NCI-H524 treated with DMSO at 0.1 percent for 48 hours (cell line): Measurements from ENCODE around the gene TNFRSF21.
"Not testable (repeated sequence)": the region's sequence is repeated elsewhere in the genome, so short reads cannot be mapped to it uniquely, and the experiment has no call there.

Source experiments
- DNase-seq: peaks from one replicate; lab custom pipeline; 2025; lab: John Stamatoyannopoulos, UW

Gene TNFRSF21

DNA sequence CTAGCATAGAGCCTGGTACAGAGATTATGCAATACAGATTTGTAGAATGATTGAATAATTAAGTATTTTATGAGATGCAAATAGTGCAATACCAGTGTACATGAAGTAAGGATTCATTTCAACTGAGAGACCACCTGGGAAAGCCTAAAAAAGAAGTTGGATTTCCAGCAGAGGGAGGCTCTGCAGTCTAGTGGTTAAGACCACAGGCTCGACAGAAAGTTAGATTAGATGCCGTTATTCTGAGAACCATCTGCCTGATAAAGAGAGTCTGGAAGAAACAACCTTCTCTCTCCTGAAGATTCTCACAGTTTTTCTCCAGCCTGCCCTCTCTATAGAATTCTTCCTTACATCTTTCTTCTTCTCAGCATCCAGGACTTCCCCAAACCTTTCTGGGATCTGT lies 13.6 kb upstream of the TNFRSF21 start:
- no peak for DNase-seq

DNA sequence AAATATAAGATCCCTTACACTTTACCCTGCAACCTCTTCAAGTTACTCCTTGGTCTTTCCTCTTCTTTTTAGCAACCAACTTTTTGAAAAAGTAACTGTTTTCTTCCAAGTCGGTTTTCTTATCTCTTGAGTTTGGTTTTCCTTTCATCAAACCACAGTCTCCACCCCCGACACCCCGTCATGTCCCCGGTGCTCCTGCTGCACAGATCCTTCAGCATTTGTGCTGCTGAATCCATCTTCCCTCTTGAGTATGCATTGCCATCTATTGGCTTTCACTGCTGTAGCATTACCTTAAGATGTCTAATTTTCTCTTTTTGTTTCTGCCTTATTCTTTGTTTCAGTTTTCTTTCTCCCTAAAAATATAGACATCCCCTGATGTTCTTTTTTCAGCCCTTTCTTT lies 11.9 kb upstream of the TNFRSF21 start:
- DNase-seq, result no peak

DNA sequence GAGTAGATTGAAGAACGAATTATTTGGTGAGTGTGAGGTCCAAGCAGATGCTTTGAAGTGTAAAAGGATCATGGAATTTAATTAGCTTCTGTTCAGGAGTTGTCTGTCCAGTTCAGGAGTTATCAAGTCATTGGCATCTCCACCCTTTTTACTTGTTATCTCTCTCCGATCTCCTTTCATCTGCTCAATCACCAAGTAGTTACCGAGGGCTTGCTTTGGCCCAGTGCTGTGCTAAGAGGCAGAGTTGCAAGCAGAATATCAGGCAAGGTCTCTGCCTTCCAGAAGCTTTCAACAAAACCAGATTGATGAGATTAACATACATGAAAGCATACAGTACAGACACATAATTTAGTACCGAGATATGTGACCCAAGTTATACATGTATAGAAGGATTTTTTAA lies 10.2 kb upstream of the TNFRSF21 start:
- no peak for DNase-seq

DNA sequence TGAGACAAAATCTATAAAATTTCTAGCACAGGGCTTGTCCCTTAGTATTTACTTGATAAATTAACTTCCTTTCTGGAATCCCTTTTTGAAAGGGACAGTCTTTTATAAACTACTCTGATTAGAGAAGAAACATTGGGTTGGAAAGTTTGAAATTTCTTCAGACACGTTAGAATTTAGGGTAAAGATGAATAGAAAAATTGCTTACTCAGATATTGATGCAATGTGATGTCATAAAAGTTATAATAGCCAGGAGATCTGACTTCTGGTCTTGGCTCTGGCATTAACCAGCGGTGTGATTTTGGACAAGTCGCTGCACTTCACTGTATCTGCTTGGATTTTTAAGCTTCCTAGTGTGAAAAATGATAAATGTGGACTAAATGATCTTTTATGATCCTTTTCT lies 9.7 kb upstream of the TNFRSF21 start:
- no peak for DNase-seq

DNA sequence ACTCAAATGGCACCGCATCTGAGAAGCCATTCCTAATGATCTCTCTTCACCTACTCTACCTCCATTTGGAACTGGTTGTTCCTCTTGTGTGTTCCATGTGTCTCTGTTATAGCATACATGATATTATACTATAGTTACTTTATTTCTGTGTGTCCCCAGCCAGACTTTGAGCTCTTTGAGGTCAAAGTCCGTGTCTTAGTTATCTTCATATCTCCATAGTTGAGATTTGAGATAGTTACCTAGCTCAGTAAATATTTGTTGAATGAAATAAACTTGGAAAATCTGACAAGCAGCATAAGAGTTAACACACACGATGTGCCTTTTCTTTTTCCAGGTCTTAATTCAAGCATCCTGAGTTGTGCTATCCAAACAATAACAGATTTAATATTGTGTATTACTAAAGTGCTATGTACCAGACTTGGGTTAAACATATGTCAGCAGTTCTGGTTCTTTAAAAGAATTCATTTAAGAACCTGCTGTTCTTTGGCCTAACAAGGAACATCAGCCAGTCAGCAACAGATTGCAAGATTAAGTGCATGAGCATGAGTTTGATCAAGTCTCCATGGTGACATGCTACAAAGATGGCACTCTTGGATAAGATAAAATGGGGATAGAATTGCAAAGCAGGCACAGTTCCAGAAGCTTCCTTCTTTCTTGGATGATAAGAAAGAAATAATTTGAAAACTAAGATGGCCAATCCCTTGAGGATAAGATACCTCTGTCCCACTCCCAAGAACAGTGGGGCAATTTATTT lies 8.7 kb upstream of the TNFRSF21 start:
- no peak for DNase-seq

DNA sequence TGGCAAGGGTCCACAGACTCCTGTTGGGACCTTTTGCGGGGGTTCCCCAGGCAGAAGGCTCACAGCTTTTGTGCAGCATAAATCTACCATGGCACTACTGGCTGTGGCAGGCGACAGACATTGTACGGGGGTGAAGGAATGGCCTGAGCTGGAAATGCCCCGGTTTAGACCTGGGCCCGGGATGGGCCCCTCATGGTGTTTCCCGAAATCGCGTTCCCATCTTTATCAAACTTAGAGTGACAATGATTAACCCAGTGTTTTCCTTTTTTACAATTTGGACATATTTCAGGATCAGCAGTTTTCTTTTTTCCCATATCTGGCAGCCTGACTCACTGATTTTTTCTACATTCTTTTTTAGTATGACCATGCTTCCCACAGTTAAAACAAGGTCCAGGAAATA lies 5.5 kb upstream of the TNFRSF21 start:
- not testable (repeated sequence) for DNase-seq

DNA sequence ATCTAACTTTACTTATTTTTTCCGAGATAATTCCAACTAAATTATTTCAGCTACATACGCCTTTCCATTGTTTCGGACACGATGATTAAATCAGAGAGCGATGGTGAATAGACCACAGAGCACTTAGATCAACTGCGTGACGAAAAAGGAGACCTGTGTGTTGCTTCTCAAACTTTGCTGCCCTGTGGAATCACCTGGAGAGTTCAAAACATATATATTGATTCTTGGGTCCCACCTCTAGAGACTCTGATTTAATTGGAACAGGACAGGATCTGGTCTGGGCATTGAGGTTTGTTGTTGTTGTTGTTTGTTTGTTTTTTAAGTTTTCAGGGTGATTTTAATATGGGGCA lies 401 bp upstream of the TNFRSF21 start:
- no peak for DNase-seq

DNA sequence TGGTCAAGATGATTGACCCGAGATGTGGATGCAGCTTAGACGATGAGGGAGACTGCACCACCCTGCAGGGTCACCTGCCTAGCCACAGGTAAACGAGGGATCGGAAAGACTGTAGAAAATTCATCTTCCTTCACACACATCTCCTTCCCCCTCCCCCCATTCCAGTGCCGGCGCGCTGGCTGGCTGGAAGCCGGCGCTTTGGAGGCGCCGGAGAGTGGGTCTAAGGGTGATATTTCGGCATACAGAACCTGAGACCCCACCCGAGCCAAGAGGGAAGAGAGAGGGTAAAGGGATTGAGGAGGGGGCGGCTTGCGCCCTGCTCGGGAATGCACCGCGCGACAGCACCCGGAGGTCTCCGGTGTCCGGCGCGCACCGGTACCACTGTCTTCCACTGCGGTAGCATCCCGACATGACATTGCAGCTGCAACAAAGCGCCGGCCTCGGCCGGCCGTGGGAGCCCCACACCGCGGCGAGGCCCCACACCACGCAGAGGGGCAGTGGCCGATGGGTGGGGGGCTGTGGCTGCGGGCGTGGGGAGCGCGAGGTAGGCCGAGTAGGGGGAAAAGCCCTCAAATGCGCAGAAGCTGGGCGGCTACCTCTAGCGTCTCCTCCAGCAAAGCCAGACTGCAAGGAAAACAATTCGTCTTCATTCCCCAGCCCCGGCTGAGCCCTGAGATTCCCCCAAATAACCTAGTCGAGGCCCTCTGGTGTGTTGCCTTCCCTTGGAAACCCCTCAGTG lies 984 bp downstream of the TNFRSF21 start:
- no peak for DNase-seq

DNA sequence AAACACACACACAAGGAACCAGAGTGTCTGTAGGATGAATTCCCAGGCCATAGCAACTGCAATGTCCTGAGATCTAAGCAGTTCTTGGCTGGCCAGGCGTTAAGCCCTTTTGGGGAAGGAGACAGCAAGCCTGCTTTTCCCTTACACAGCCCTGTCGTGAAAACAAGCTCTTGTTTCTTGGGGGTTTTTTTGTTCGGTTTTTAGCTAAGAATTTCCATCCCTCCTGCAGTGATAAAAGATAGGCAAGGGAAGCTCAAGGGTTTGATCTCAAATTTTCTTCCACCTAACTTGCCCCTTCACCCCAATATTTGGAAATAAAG lies 1.5 kb downstream of the TNFRSF21 start:
- DNase-seq, result no peak

DNA sequence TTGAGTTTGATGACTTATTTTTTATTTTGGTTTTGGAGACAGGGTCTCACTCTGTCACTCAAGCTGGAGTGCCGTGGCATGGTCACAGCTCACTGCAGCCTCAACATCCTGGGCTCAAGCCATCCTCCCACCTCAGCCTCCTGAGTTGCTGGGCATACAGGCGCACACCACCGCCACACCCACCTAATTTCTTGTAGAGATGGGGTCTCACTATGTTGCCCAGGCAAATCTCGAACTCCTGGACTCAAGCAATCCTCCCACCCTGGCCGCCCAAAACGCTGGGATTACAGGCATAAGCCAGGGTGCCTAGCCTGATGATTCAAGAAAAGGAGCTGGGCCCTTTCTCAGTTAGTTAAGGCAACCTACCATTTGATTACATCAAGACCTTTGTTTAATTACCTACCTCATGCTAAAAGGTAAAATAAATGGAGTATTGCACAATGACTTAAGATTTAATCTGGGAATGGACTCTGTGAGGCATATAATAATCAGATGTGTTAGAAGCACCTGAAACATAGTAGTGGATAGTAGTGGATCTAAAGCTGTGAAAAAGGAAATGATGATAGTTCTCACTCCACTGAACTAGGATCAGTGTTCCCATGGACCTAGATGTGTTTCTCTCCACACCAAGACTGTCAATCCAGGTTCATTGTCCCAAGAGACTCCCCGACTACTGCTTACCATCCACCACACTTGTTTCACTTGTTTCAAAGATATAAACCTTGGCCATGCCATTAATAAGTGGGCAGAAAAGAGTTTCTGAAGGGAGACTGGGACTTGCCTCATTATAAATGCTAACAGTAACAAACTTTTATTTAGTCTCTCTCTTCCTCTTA lies 2.1 kb downstream of the TNFRSF21 start:
- DNase-seq, result no peak

DNA sequence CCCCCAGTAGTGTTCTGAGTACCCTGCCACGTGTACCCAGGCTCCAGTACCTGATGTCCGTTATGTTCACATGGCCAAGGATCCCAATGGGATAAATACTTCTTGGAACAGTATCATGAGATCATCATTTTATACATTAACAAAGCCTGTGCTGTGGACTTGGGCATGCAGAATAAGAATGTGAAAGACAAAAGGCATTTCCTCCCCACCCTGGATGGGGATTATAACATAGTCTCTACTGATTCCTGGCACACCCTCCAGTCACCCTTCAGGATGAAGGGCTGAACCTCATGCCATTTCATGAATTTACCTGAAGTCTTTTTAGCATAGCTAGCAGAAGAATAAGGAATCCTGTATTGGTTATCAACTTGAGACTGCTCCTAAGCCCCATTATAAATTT lies 2.8 kb downstream of the TNFRSF21 start:
- DNase-seq, result no peak

DNA sequence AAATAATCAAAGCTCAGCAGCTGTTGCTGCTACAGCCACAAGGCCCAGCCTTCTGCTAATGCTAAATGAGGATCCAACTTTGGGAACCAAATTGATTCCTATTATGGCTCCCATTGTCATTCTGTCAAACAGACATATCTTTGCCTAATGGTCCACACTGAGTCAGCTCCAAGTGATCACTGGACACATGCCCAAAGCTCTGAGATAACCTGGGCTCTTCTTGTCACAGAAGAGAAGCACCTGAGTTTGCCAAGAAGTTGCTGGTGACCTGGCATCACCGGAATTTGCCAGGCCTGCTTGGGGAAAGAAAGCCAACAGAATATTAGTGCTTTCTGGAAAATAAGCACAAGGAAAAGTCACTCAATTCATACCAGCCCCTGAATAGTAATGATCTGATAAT lies 5.8 kb downstream of the TNFRSF21 start:
- no peak for DNase-seq

DNA sequence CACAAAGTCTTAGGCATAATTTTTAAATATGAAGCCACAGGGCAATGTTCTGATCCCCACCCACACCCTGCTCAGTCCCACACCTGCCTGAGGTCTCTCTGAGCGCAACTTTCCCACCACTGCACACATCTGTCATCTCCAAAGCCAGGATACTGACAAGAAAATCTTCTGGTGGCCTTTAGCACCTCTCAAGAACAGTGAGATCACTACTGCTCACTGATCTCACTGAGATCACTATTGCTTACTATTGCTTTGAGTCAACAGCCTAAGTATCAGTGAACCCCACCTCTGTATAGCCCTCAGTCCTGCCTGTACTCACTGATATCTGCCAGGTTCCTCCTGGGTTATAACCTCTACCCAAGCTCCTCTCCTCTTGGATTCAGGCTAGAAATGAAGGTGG lies 6.4 kb downstream of the TNFRSF21 start:
- DNase-seq, result no peak

DNA sequence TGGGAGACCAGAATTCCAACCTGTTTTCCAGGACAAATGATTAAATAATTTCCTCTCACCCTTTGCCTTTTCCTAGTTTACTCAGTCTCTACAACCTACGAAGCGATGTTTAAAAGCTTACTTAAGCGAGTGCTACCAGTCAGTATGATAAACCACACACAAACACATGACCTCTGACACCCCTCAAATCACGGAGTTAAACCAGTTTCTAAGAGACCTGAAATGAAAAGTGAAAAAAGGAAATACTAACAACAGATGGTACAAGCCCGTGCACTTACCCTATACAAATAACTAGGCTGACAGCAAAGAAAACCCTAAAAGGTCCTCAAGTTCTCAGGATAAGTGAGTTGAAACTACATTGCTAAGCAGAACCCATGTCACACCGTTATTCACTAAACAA lies 7.7 kb downstream of the TNFRSF21 start:
- DNase-seq, result no peak

DNA sequence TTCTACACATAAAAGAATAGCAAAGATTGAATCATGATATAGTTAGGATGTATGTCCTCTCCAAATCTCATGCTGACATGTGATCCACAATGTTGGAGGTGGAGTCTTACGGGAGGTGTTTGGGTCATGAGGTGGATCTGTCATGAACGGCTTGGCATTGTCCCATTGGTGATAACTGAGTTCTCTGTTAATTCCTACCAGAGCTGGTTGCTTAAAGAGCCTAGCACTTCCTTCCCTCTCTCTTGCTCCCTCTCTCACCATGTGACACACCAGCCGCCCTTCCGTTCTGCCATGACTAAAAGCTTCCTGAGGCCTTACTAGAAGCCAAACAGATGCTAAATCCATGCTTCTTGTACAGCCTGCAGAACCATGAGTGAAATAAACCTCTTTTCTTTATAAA lies 8.3 kb downstream of the TNFRSF21 start:
- DNase-seq, result no peak

DNA sequence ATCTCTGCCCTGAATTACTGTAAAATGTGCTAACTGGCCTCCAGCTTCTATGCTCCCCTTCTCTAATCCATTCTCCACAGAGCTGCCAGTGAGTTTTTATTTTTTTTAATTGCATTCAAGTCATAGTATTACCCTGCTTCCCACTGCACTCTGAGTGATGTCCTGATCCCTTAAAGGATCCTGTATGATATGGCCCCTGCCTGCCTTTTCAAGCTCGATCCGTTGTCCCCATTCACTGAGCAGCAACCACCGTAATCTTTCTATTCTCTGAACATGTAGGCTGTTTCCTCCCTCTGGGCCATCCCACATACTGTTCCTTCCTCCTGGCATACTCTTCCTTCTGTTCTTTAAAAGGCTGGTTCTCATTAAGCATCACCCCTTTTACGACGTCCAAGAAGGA lies 9.3 kb downstream of the TNFRSF21 start:
- no peak for DNase-seq

DNA sequence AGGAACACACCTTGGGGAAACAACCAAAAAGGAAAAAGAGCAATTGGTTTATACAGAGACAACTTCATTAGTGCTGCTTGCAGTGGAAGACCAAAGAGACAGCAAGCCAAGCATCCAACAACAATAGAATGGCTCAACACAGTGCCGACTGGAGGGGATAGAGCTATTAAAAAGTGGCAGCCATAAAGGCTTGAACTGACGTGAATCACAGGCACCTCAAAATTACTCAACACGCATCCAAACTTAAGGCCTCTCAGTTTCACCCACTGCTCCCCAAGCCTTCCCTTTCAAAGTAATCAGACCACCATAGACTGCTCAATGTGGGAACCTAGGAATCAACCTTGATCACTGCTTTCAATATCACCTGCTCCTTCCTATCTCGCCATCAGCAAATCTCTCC lies 9.7 kb downstream of the TNFRSF21 start:
- DNase-seq, result no peak

DNA sequence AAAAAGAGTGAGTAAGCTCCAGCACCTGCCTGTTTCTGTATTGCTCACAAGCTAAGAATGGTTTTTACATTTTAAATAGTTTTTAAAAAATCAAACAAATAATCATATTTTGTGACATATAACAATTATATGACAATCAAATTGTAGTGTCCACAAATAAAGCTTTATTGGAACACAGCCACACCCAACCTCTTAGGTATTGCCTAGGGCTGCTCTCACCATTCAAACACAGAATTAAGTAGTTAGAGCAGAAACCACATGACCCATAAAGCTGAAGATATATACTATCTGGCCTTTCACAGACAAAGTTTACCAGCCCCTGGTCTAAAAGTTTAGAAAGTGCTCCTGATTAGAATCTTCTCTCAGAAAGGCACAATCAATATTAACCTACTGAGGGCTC lies 11.2 kb downstream of the TNFRSF21 start:
- no peak for DNase-seq

DNA sequence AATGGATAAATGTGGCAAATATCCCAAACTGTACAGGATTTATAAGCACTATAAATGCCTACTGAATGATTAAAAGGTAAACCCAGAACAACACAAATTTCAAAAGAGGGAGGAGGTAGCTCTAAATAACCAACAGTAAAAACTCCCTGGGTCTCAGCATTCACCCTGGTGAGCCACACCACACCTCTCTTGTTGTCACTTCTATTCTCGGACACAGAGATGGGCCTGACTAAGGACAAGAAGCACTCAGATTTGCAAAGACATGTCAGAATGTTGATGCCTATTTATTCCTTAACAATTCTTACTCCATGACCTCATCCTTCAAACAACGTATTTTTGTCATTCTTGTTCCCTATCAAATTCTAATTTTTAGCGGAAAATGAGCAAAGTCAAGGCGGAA lies 14.7 kb downstream of the TNFRSF21 start:
- DNase-seq, result no peak

DNA sequence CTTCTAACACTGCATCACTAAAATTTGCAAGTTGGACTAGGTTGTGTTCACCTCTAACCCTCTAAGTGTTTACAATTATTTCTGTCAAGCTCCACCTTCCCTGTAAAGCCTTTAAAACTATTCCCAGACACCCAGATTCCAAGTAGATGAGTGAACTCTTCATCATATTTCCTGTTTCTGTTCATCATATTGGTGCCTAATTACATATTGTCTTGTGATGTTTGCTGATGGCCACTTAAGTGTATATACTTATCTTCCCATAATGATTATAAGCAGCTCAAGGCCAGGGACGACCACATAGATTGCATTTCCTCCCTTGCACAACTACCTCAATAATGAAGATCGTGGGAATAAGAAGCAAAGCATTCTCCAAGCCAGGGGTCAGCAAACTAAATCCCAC lies 16.8 kb downstream of the TNFRSF21 start:
- DNase-seq, result no peak

DNA sequence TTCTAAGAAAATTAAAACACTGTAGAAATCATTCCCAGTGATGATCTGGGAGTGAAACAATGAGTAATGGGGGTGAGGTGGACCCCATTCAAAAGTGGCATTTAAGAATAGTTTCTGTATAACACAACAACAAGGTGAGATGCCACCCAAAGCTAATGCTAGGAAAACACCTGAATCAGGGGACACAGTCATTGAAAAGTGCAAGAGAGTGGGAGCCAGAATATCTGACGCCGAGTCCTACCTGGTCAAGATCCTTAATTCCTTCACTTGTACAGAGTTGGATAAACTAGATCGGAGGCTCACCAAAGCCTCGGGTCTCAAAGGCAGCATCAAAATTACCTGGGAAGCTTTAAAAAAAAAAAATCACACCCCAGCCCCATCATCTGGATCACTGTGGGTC lies 17.7 kb downstream of the TNFRSF21 start:
- DNase-seq, result no peak

DNA sequence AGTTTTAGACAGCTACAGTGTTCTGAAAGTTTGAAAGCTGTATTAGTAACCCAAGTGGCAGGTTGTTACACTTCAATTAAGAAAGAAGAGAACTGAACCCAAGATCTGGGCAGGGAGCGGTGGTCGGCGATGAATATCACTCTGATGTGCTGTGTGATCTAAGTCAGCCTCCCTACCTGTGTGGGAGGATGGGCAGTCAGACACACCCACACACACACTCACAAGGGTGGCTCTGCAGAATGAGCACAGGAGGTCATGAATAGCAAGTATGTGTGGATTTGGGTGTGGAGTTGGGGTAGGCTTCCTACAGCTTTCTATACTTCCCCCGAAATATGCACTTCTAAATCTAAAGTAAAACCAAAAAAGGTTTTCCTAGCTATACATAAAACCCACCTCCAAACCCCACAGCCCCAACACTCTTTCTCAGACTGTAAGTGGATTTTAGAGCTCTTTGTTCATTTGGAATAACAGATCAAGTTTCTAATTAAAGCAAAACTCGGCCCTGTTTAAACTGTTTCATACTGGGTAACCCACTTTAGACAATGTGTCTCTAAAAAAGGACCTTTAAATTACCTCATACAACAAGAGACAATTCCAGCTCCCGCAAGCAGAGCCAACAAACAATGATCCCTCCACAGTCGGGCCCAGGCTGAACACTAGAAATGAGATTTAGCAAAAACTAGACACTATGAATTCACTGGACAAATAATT lies 19.4 kb downstream of the TNFRSF21 start:
- DNase-seq, result no peak
